GM21825 (cell line): ENCODE data around the gene ATP1A3.

Experiments used
- ATAC-seq: cut with Tn5 transposase; IDR thresholded peaks from one replicate; pipeline ENCODE4 v1.9.1; 2021; ENCODE audit warnings: mild to moderate bottlenecking, moderate library complexity; ENCODE audit not compliant: unreplicated experiment

Gene ATP1A3

DNA sequence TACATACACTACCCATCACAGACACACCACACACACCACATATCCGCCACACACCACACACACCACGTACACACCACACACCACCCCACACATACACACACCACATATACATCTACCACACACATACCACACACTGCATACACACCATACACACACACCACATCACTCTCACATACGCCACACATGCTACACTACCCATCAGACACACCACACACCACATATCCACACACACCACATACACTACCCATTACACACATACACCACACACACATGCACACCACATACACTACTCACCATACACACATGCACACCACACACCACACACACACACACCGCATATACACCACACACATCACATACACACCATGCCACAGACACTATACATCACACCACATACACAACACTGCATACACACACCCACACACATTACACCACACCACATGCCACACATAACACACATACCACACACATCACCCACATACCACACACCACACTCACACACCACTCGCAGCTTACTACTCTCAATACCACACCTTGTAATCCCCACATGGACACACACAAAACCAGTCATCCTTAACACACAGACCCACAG, 75.3 kb downstream of the ATP1A3 start:
- ATAC-seq, result no peak

GRCh38 chr19:41918095-41918494, 75.9 kb downstream of the ATP1A3 start:
- no peak for ATAC-seq

DNA sequence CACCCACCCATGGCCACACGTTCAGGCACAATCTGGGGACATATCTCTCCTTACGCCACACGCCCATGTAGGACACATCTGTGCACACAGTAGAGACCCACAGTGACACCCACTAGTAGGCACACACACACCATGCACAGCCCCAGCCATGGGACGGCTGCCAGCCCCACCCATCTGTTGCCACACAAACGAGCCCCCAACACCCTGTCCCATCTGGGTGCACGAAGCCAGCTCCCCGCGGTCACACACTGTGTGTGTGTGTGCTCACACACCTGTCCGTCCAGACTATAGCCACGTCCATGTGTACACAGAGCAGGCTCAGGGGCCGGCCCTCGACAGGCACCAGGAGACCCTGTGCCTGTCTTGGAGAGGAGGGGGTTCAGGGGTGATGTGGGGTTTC, 76.4 kb downstream of the ATP1A3 start:
- ATAC-seq, result no peak
